Stimulated activated naive CD8-positive, alpha-beta T cell treated with anti-CD3 and anti-CD28 coated beads, Interleukin-15, Interleukin-2, amounts not matched to agents 100 ng/mL and 50 ng/mL, for 24 hours (primary cell): Measurements from ENCODE around the gene PIK3IP1.

Experiments
- H3K27ac Mint-ChIP-seq: one replicate; pipeline ENCODE4 v1.8.0; 2021; ENCODE audit warnings: mild to moderate bottlenecking, mixed read lengths
- H3K27me3 Mint-ChIP-seq: one replicate; pipeline ENCODE4 v1.8.0; 2021; ENCODE audit warnings: mixed read lengths
- H3K36me3 Mint-ChIP-seq: one replicate; pipeline ENCODE4 v1.8.0; 2021; ENCODE audit warnings: low read depth, mixed read lengths
- H3K4me1 Mint-ChIP-seq: one replicate; pipeline ENCODE4 v1.8.0; 2021; ENCODE audit warnings: low read depth, mixed read lengths
- H3K4me3 Mint-ChIP-seq: one replicate; pipeline ENCODE4 v1.8.0; 2021; ENCODE audit warnings: mild to moderate bottlenecking, mixed read lengths
- H3K9me3 Mint-ChIP-seq: one replicate; pipeline ENCODE4 v1.8.0; 2021; ENCODE audit warnings: mixed read lengths

PIK3IP1 gene

DNA sequence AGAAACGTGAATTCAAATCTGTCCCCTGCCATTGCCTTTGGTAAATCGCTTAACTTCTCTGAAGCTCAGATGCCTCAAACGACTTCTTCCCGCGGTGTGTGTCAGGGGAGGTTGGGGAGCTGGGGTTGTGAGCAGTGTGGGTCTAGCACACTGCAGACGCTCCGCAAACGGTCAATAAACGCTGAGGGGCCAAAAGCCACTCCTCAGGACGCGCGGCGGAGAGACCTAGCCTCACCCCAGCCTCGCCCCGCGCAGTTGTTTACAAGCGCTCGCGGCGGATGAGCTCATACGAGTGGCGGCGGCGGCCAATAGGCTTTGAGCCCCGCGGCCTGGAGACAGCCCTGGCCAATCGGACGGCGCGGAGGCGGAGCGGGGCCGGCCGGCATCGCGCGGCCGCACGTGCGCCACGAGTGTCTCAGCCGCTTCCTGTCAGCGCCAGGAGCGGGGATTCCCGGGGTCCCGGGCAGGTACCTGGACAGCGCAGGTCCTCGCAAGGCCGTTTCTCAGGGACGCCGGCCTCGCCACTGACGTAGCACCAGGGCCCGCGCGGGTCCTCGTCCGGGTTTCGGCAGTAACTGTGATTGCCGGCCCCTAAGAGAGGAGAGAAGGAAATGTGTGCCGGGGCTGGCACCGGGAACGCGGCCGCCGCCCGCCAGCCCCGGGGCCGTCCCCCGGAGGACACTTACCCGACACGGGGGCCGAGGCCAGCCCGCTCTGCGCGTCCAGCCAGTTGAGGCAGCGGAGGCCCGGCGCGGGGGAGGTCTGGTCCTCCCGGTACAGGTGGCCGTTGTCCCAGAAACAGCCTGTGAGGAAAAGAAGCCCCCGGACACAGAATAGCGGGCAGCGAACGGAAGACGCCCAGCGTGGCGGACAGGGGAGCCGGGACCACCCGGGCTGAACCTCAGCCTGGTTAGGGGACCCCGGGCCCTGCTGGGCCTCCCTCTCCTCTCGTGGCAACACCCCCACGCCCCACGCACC is 1.5 kb downstream of the PIK3IP1 start:
- no peaks in the 10 kb centered on the region for H3K27me3 Mint-ChIP-seq

DNA sequence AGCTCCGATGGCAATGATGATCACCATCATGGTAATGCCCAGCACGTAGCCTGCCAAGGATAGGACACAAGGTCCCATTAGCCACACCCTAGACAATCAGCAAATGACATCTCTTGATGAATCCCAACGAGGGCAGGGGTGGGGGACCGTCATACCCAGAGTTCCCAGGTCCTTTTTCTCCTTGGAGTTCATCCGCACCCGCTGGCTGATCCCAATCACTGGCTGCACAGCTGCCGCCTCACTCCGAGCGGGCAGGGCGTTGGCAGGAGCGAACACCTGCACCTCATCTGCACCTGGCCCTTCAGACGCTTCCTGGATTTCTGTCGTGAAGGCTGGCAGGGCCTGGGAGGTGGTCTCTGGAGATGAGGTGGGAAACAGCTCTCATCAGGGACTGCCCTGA is 2.9 kb downstream of the PIK3IP1 start:
- Mint-ChIP-seq H3K4me3 (peak overlapping the region; percentile 96), H3K9me3 (no peaks in the 10 kb centered on the region), H3K27ac (peak overlapping the region; percentile 96), H3K4me1 (peaks cover 88% of the 10 kb centered on the region), H3K27me3 (no peaks in the 10 kb centered on the region), H3K36me3 (no peaks in the 10 kb centered on the region)

More for the DNA sequence above, 1.5 kb downstream of the PIK3IP1 start:
- H3K36me3 Mint-ChIP-seq: no peaks in the 10 kb centered on the region
- peak overlapping the region; percentile 96 for H3K4me3 Mint-ChIP-seq
- H3K4me1 Mint-ChIP-seq: peaks cover 85% of the 10 kb centered on the region
- peak overlapping the region; percentile 96 for H3K27ac Mint-ChIP-seq
- no peaks in the 10 kb centered on the region for H3K9me3 Mint-ChIP-seq

DNA sequence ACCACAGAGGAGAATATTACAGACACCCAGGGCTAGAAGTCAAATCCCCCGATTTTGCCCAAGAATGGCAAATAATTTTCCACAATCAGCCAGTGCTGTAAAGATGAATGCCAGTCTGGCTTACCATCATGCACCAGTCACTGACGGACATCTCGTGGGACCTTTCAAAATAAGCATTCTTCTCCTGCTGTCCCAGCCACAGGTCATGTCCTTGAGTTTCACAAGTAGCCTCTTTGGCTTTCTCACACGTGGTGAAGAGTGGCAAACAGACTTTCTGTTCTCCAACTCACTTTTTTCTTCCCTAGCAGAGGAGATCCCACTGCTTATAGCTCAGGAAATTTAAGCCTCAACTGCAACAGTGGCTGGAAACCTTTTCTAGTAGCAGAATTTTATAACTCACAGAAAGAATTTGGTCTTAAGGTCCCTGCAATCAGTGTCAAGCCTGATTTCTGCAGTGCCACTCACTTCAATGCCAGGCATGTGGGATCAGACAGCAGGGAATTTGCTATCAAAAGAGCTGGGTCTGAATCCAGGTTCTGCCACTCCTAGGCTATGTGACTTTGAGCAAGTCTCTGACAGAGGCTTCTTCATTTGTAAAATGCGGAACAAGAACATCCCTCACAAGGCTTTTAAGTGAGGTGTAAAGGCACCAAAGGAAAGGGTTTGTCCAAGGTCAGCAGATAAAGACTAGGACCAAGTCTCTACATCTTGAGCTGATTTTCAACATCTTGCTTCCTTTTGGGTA is 3.6 kb downstream of the PIK3IP1 start:
- Mint-ChIP-seq H3K9me3 (no peaks in the 10 kb centered on the region), H3K27ac (peak overlapping the region; percentile 96), H3K36me3 (no peaks in the 10 kb centered on the region), H3K4me1 (peaks cover 87% of the 10 kb centered on the region), H3K27me3 (no peaks in the 10 kb centered on the region), H3K4me3 (peak overlapping the region; percentile 96)

DNA sequence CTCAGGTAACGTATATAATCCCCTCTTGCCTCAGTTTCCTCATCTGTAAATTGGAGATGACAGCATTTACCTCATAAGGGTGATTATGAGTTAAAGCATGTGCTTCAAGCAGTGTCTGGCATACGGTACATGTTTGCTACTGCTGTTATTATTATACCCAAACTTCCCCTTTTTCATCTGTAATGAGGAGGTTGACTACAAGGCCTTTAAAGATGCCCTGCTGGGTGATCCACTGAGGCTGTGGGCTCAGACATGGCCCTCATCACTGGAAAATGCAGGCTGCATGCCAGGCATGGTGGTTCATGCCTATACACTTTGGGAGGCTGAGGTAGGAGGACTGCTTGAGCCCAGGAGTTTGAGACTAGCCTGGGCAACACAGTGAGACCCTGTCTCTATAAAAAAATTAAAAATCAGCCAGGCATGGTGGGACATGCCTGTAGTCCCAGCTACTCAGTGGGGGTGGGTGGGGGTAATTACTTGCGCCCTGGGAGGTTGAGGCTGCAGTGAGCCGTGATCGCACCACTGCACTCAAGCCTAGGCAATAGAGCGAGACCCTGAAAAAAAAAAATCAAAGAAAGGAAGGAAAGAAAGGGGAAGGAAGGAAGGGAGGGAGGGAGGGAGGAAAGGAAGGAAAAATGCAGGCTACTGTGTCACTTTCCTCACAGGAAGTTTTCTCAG is 4.3 kb downstream of the PIK3IP1 start:
- Mint-ChIP-seq H3K4me3 (peak overlapping the region; percentile 96), H3K27me3 (no peaks in the 10 kb centered on the region), H3K4me1 (peaks cover 87% of the 10 kb centered on the region), H3K27ac (peak overlapping the region; percentile 96), H3K9me3 (no peaks in the 10 kb centered on the region), H3K36me3 (peaks cover 3% of the 10 kb centered on the region)

DNA sequence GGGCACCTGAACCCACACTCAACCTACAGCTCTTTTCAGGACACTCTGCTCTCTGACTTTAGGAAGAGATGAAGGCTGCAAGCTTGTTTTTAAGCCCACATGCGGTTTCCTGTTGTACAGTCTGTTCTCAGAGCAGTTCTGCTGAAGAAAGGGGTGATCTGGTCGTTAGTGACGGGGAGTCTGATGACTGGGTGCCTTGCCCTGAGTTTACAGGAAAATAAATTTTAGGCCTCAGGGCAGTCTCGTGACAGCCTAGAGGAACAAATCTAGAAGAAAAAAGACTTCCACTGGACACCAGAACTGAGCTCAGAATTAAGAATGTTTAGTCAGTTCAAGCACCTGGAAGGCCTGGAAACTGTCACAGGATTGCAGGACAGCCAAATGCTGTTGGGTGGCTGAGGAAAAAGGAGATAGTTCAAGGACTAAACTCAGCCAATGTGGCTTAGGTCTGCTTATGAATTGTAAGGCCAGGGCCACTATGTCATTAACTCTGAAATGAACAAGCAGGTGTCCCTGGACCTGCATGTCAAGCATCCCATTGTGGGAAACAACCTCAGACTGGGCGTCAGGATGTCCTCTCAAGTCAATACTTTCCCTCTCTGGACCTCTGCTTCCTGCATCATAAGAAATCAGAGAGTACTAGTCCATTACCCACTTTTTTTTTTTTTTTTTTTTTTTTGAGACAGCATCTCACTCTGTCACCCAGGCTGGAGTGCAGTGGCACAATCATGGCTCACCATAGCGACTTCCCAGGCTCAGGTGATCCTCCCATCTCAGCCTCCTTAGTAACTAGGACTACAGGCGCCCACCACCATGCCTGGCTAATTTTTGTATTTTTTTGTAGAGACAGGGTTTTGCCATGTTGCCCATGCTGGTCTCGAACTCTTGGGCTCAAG is 5.7 kb downstream of the PIK3IP1 start:
- H3K27ac Mint-ChIP-seq: peak overlapping the region; percentile 85
- H3K4me1 Mint-ChIP-seq: peaks cover 84% of the 10 kb centered on the region
- H3K9me3 Mint-ChIP-seq: no peaks in the 10 kb centered on the region
- peaks cover 9% of the 10 kb centered on the region for H3K36me3 Mint-ChIP-seq
- peak overlapping the region; percentile 28 for H3K4me3 Mint-ChIP-seq
- H3K27me3 Mint-ChIP-seq: no peaks in the 10 kb centered on the region

DNA sequence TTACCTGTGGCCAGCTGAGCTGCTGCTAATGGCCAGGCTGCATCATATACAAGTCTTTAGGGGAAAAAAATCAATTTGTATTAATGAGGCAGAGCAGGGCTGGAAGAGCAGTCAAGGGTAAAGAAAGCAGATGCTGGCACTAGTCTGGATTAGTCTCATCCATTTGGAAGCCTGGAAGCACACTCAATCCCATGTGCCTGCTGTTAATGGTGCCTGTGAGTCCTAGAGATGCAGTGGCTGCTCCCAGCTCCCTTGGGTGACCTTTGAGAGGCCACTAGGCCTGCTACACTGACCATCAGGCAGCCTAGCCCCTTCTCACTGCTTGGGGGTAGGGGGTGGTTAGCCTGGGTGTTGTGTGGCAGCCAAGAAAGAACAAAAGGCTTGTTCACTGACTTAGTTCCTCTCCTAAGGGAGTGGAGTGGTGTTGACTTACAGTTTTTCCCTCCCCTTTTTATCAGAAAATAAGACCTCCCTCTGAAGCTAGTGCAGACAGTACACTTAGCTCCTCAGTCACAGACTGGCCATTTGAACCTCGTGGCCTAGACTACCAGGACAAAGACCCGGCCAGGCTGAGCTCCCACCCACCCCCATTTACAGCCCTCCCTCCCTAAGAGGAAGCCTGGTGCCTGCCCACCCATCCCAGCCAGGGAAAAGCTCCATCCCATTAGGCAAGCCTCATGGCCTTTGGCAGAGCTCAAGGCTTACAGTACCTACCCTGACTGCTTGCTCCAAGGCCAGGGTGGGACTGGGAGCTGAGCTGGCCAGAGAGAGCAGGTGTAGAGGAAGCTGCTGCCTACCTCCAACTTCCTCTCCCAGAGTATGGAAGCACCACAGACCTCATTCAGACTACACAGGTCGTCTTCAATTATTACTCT is 7.8 kb downstream of the PIK3IP1 start:
- H3K36me3 Mint-ChIP-seq: peaks cover 27% of the 10 kb centered on the region
- H3K4me1 Mint-ChIP-seq: peaks cover 95% of the 10 kb centered on the region
- no peaks in the 10 kb centered on the region for H3K27me3 Mint-ChIP-seq
- H3K4me3 Mint-ChIP-seq: no peak overlapping the region
- peak overlapping the region; percentile 85 for H3K27ac Mint-ChIP-seq
- no peaks in the 10 kb centered on the region for H3K9me3 Mint-ChIP-seq

DNA sequence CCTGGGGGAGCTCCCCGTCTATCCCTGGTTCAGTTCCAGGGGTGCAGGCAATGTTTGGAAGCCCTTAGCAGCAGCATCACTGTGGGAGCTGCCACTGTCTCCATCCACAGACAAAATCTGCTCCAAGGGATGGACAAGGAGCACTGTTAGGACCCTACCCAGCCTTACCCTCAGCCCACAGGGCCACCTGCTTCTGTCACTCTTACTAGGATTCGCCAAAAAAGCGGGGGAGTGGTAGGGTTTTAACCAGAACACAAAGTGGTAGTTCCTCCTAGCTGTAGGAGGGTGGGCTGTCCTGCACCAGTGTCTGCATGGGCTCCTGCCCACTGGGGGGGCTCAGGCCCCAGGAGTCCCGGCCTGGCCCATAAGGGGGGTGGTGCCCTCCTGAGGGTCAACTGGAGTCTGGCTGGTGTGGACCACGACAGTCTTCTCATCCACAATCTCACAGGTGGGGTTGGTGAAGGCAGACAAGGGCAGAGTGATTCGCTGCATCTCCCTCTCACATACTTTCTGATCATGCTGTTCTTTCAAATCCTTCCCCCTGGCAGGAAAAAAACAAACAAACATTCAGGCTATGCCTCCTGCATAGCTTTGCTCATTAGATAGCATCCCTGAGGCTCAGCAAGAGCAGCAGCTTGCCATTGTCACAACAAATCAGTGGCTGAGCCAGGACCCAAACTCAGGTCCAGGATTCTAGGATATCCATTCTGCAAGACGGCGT is 9.4 kb downstream of the PIK3IP1 start:
- H3K4me1 Mint-ChIP-seq: peaks cover 95% of the 10 kb centered on the region
- no peaks in the 10 kb centered on the region for H3K27me3 Mint-ChIP-seq
- no peaks in the 10 kb centered on the region for H3K9me3 Mint-ChIP-seq
- no peak overlapping the region for H3K4me3 Mint-ChIP-seq
- peaks cover 40% of the 10 kb centered on the region for H3K36me3 Mint-ChIP-seq
- H3K27ac Mint-ChIP-seq: peak overlapping the region; percentile 18

DNA sequence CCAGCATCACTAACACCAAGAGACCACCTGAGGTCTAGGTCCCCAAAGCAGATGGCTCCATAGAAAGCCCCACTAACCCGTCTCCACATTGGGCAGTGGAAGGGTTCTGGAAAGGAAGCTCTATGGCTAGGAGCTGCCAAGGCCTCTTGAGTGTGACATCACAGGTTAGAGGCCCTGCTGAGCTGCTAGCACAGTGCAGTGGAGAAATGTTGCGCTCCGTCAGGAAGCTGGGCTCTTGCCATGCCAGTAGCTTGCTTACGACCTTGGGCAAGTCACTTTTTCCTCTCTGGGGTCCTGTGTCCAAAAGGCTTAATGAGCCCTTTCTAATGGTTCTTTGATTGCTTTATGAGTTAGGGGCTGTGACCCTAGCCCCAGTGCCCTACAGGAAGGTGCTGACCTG is 10.6 kb downstream of the PIK3IP1 start:
- peak overlapping the region; percentile 76 for H3K27ac Mint-ChIP-seq

DNA sequence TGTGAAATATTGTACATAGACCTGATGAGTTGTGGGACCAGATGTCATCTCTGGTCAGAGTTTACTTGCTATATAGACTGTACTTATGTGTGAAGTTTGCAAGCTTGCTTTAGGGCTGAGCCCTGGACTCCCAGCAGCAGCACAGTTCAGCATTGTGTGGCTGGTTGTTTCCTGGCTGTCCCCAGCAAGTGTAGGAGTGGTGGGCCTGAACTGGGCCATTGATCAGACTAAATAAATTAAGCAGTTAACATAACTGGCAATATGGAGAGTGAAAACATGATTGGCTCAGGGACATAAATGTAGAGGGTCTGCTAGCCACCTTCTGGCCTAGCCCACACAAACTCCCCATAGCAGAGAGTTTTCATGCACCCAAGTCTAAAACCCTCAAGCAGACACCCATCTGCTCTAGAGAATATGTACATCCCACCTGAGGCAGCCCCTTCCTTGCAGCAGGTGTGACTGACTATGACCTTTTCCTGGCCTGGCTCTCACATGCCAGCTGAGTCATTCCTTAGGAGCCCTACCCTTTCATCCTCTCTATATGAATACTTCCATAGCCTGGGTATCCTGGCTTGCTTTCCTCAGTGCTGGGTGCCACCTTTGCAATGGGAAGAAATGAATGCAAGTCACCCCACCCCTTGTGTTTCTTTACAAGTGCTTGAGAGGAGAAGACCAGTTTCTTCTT is 12.3 kb downstream of the PIK3IP1 start:
- Mint-ChIP-seq H3K4me3 (no peak overlapping the region), H3K4me1 (peaks cover 86% of the 10 kb centered on the region), H3K27ac (peak overlapping the region; percentile 91), H3K27me3 (no peaks in the 10 kb centered on the region), H3K9me3 (no peaks in the 10 kb centered on the region), H3K36me3 (peaks cover 62% of the 10 kb centered on the region)

More for the DNA sequence above, 10.6 kb downstream of the PIK3IP1 start:
- no peak overlapping the region for H3K4me3 Mint-ChIP-seq
- H3K27me3 Mint-ChIP-seq: no peaks in the 10 kb centered on the region
- no peaks in the 10 kb centered on the region for H3K9me3 Mint-ChIP-seq
- peaks cover 50% of the 10 kb centered on the region for H3K36me3 Mint-ChIP-seq
- peaks cover 95% of the 10 kb centered on the region for H3K4me1 Mint-ChIP-seq

DNA sequence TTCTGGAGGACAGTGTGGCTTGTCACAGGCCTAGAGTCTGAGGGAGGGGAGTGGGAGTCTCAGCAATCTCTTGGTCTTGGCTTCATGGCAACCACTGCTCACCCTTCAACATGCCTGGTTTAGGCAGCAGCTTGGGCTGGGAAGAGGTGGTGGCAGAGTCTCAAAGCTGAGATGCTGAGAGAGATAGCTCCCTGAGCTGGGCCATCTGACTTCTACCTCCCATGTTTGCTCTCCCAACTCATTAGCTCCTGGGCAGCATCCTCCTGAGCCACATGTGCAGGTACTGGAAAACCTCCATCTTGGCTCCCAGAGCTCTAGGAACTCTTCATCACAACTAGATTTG is 13.0 kb downstream of the PIK3IP1 start:
- Mint-ChIP-seq H3K27me3 (no peaks in the 10 kb centered on the region), H3K27ac (peak overlapping the region; percentile 91), H3K9me3 (no peaks in the 10 kb centered on the region), H3K4me3 (no peak overlapping the region), H3K36me3 (peaks cover 65% of the 10 kb centered on the region), H3K4me1 (peaks cover 83% of the 10 kb centered on the region)

DNA sequence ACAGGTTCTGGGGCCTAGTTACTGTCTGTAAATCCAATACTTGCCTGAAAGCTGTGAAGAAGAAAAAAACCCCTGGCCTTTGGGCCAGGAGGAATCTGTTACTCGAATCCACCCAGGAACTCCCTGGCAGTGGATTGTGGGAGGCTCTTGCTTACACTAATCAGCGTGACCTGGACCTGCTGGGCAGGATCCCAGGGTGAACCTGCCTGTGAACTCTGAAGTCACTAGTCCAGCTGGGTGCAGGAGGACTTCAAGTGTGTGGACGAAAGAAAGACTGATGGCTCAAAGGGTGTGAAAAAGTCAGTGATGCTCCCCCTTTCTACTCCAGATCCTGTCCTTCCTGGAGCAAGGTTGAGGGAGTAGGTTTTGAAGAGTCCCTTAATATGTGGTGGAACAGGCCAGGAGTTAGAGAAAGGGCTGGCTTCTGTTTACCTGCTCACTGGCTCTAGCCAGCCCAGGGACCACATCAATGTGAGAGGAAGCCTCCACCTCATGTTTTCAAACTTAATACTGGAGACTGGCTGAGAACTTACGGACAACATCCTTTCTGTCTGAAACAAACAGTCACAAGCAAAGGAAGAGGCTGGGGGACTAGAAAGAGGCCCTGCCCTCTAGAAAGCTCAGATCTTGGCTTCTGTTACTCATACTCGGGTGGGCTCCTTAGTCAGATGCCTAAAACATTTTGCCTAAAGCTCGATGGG is 13.5 kb downstream of the PIK3IP1 start:
- Mint-ChIP-seq H3K4me1 (peaks cover 79% of the 10 kb centered on the region), H3K27ac (peak overlapping the region; percentile 91), H3K27me3 (no peaks in the 10 kb centered on the region), H3K36me3 (peaks cover 69% of the 10 kb centered on the region), H3K9me3 (no peaks in the 10 kb centered on the region), H3K4me3 (no peak overlapping the region)

DNA sequence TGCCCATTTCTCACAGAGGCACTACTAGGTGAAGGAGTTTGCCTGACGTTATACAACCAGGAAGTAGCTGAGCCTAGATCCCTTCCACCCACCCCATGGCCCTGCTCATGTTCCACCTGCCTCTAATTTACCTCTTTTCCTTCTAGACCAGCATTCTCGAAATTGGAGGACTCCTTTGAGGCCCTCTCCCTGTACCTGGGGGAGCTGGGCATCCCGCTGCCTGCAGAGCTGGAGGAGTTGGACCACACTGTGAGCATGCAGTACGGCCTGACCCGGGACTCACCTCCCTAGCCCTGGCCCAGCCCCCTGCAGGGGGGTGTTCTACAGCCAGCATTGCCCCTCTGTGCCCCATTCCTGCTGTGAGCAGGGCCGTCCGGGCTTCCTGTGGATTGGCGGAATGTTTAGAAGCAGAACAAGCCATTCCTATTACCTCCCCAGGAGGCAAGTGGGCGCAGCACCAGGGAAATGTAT is 14.1 kb downstream of the PIK3IP1 start:
- no peaks in the 10 kb centered on the region for H3K27me3 Mint-ChIP-seq
- H3K4me3 Mint-ChIP-seq: no peak overlapping the region
- H3K9me3 Mint-ChIP-seq: no peaks in the 10 kb centered on the region
- H3K36me3 Mint-ChIP-seq: peaks cover 68% of the 10 kb centered on the region
- H3K4me1 Mint-ChIP-seq: peaks cover 74% of the 10 kb centered on the region
- peak overlapping the region; percentile 91 for H3K27ac Mint-ChIP-seq
